Activated CD4-positive, alpha-beta T cell treated with anti-CD3 and anti-CD28 coated beads, Interleukin-2, Interleukin-4, amounts not matched to agents 100 ng/mL and 50 ng/mL, durations not matched to agents 16 hours and 8 hours (primary cell): ENCODE results near the gene PML.

Source experiments
- DNase-seq: peaks from one replicate; pipeline ENCODE4 v3.0.0-alpha.2; 2020; ENCODE audit warnings: low spot score

Gene PML

GRCh38 chr15:73985101-73985873 lies 9.2 kb upstream of the PML start:
- no peak for DNase-seq

GRCh38 chr15:73986055-73986775 lies 8.3 kb upstream of the PML start:
- DNase-seq, result no peak

GRCh38 chr15:73986776-73987056 lies 7.8 kb upstream of the PML start:
- DNase-seq, result no peak

GRCh38 chr15:73987250-73987649 lies 7.3 kb upstream of the PML start:
- no peak for DNase-seq

GRCh38 chr15:73987681-73988444 lies 6.7 kb upstream of the PML start:
- no peak for DNase-seq

GRCh38 chr15:73988445-73988969 lies 6.0 kb upstream of the PML start:
- no peak for DNase-seq

GRCh38 chr15:73989001-73989798 lies 5.3 kb upstream of the PML start:
- DNase-seq, result no peak

GRCh38 chr15:73990250-73991005 lies 4.1 kb upstream of the PML start:
- DNase-seq, result no peak

GRCh38 chr15:73991260-73991659 lies 3.3 kb upstream of the PML start:
- no peak for DNase-seq

- DNase-seq, result peak; percentile 94
These were observed 2.6 kb upstream of the PML start, which contains the start of gene STOML1 for GRCh38 chr15:73991726-73992593. STOML1 (minus strand) TSS chr15:73992295; CDS start chr15:73992223, 72 bp downstream.

GRCh38 chr15:73992594-73992898 lies 2.0 kb upstream of the PML start:
- no peak for DNase-seq

GRCh38 chr15:73993211-73993994 lies 1.1 kb upstream of the PML start:
- no peak for DNase-seq

GRCh38 chr15:73994912-73995622 lies 551 bp downstream of the PML start:
- DNase-seq, result no peak

- DNase-seq, result no peak
These were observed 1.8 kb downstream of the PML start for GRCh38 chr15:73996267-73996666.

GRCh38 chr15:73996939-73997338 lies 2.4 kb downstream of the PML start:
- peak; percentile 78 for DNase-seq

- DNase-seq, result no peak
These were observed 3.5 kb downstream of the PML start for GRCh38 chr15:73997986-73998385.

GRCh38 chr15:74006774-74007639 lies 12.5 kb downstream of the PML start:
- peak; percentile 58 for DNase-seq
